A549 (cell line): ENCODE measurements around the gene CETP. TPM values are rescaled to one million over a fixed set of nuclear protein-coding genes. Genes with fewer than 3 reads are reported as not detected.

Experiments used
- ATAC-seq, 2 experiments: fragments of 200-7000 bp in 1 of 2; fragments of >200 bp in 1 of 2; cut with Nextera tagmentation in 1 of 2; cut with Tn5 transposase in 1 of 2; 3 replicates each; pipeline versions ENCODE4 v1.8.0 to v1.9.1; 2018 to 2020; ENCODE audit warnings: mild to moderate bottlenecking in 1 of 2, moderate library complexity in 1 of 2
- CTCF ChIA-PET: fragments of 300-600 bp; sonication (Branson Sonifier 250); formaldehyde crosslinking; extraction: SDS; loops from one replicate; lab custom pipeline; 2021; ENCODE audit warnings: antibody characterized with exemption, inconsistent platforms; lab: Yijun Ruan, JAX
- POLR2A ChIA-PET: fragments of 350-600 bp; formaldehyde crosslinking; extraction: SDS; loops from one replicate; lab custom pipeline; 2021; ENCODE audit warnings: antibody characterized with exemption, inconsistent platforms; lab: Yijun Ruan, JAX
- DNase-seq, 2 experiments: peaks; one replicate each; pipeline versions ENCODE4 v3.0.0 to v3.0.0-alpha.2; 2011 to 2016; ENCODE audit warnings: low read depth in 1 of 2, low spot score in 1 of 2
- FAIRE-seq: peaks from 2 replicates; lab custom pipeline; 2011; peaks lifted over from hg19 to GRCh38; lab: Jason Lieb, UNC
- H3K27ac ChIP-seq, 2 experiments: fragments of >200 bp; sonication (Bioruptor Twin); formaldehyde crosslinking; 3 replicates each; pipeline ENCODE4 v1.5.1; 2016 to 2017
- H3K4me1 ChIP-seq: fragments of >200 bp; sonication (Bioruptor Twin); formaldehyde crosslinking; 3 replicates; pipeline ENCODE4 v1.6.1; 2016
- H3K4me2 ChIP-seq: fragments of >200 bp; sonication (Bioruptor Twin); formaldehyde crosslinking; 3 replicates; pipeline ENCODE4 v1.6.1; 2016
- H3K4me3 ChIP-seq: fragments of >200 bp; sonication (Bioruptor Twin); formaldehyde crosslinking; 3 replicates; pipeline ENCODE4 v1.5.1; 2016
- H3K9me3 ChIP-seq: fragments of >200 bp; sonication (Bioruptor Twin); formaldehyde crosslinking; 3 replicates; pipeline ENCODE4 v1.6.1; 2016
- ATOH8 ChIP-seq: fragments of 250-450 bp; sonication (Bioruptor Pico); IDR thresholded peaks from 2 replicates; pipeline ENCODE4 v1.5.0; 2020; ENCODE audit warnings: low read depth, mild to moderate bottlenecking, moderate library complexity
- CBX2 ChIP-seq: fragments of 200-600 bp; sonication (generic); IDR thresholded peaks from 2 replicates; pipeline ENCODE4 v1.6.1; 2016; ENCODE audit warnings: low read depth, mild to moderate bottlenecking, borderline replicate concordance
- CEBPB ChIP-seq, 2 experiments: fragments of >200 bp in 1 of 2; sonication (Bioruptor Twin) in 1 of 2; formaldehyde crosslinking in 1 of 2; IDR thresholded peaks; 2 replicates each; pipeline ENCODE4 v1.6.1; 2012 to 2016
- EHF ChIP-seq: fragments of 250-450 bp; sonication (Bioruptor Pico); IDR thresholded peaks from 2 replicates; pipeline ENCODE4 v1.5.0; 2020; ENCODE audit warnings: mild to moderate bottlenecking
- EHMT2 ChIP-seq: fragments of 200-600 bp; sonication (generic); IDR thresholded peaks from 2 replicates; pipeline ENCODE4 v1.6.1; 2016; ENCODE audit warnings: antibody characterized with exemption, low read depth, mild to moderate bottlenecking, moderate library complexity
- FOSB ChIP-seq: fragments of 250-450 bp; sonication (Bioruptor Pico); IDR thresholded peaks from 2 replicates; pipeline ENCODE4 v1.5.0; 2020; ENCODE audit warnings: mild to moderate bottlenecking, moderate library complexity
- HOXA7 ChIP-seq: fragments of 250-450 bp; sonication (Bioruptor Pico); IDR thresholded peaks from 2 replicates; pipeline ENCODE4 v1.5.0; 2020; ENCODE audit warnings: mild to moderate bottlenecking, moderate library complexity
- HOXB13 ChIP-seq: fragments of 250-450 bp; sonication (Bioruptor Pico); IDR thresholded peaks from 2 replicates; pipeline ENCODE4 v1.5.0; 2020; ENCODE audit warnings: low read depth, mild to moderate bottlenecking, moderate library complexity
- MAFK ChIP-seq: fragments of 450-650 bp; IDR thresholded peaks from 2 replicates; pipeline ENCODE4 v1.6.1; 2014; ENCODE audit not compliant: partially characterized antibody
- NPAS2 ChIP-seq: fragments of 250-450 bp; sonication (Bioruptor Pico); IDR thresholded peaks from 2 replicates; pipeline ENCODE4 v1.8.0; 2022; ENCODE audit warnings: mild to moderate bottlenecking, moderate library complexity, borderline replicate concordance
- PHF8 ChIP-seq: fragments of 200-600 bp; sonication (generic); IDR thresholded peaks from 2 replicates; pipeline ENCODE4 v1.6.1; 2016; ENCODE audit warnings: low read depth, mild to moderate bottlenecking, antibody characterized with exemption, moderate library complexity, borderline replicate concordance
- RARB ChIP-seq: fragments of 250-450 bp; sonication (Bioruptor Pico); IDR thresholded peaks from 2 replicates; pipeline ENCODE4 v1.8.0; 2021; ENCODE audit warnings: mild to moderate bottlenecking, moderate library complexity
- RCOR1 ChIP-seq: fragments of 150-350 bp; IDR thresholded peaks from 2 replicates; pipeline ENCODE4 v1.6.1; 2014; ENCODE audit warnings: antibody characterized with exemption, low read length, low read depth
- REST ChIP-seq: fragments of 200-600 bp; sonication (generic); IDR thresholded peaks from 2 replicates; pipeline ENCODE4 v1.6.1; 2016; ENCODE audit warnings: antibody characterized with exemption, mild to moderate bottlenecking, moderate library complexity
- RFX5 ChIP-seq: fragments of 450-650 bp; IDR thresholded peaks from 2 replicates; pipeline ENCODE4 v1.7.1; 2014; ENCODE audit warnings: antibody characterized with exemption, mild to moderate bottlenecking, moderate library complexity
- RNF2 ChIP-seq: fragments of 200-600 bp; sonication (generic); IDR thresholded peaks from 2 replicates; pipeline ENCODE4 v1.6.1; 2016; ENCODE audit warnings: low read depth, mild to moderate bottlenecking, antibody characterized with exemption, moderate library complexity, borderline replicate concordance
- TP53 ChIP-seq: fragments of 250-450 bp; sonication (Bioruptor Pico); IDR thresholded peaks from 2 replicates; pipeline ENCODE4 v1.5.0; 2021; ENCODE audit warnings: mild to moderate bottlenecking, moderate library complexity
- ZNF302 ChIP-seq: fragments of 250-450 bp; sonication (Bioruptor Pico); IDR thresholded peaks from 2 replicates; pipeline ENCODE4 v1.9.0; 2021; ENCODE audit warnings: inconsistent platforms, mild to moderate bottlenecking, moderate library complexity
- ZSCAN20 ChIP-seq: fragments of 250-450 bp; sonication (Bioruptor Pico); IDR thresholded peaks from 2 replicates; pipeline ENCODE4 v1.8.0; 2022; ENCODE audit warnings: mild to moderate bottlenecking, moderate library complexity
- WGBS: methylation state at CpG from one replicate; pipeline ENCODE4 v1.1.6; 2017; ENCODE audit errors: missing lambda C conversion rate; 5-methylcytosine and 5-hydroxymethylcytosine counted together
- polyA plus RNA-seq, 4 experiments: library from polyadenylated mRNA; depleted of rRNA in 3 of 4; stranded (reverse); fragments of >200 nt; fragmentation: RNase III in 1 of 4; extraction: RNeasy Plus Mini Kit Qiagen cat#74134 plus additional on column Dnase treatment in 1 of 4; gene quantifications; 2 replicates in 3 of 4; 3 replicates in 1 of 4; pipeline ENCODE4 v1.2.3, GENCODE V29; 2011 to 2017
- TF ChIP-seq, protein P1 (sequence below): fragments of 250-450 bp; sonication (Bioruptor Pico); IDR thresholded peaks from 2 replicates; pipeline ENCODE4 v1.5.0; 2021; ENCODE audit warnings: mild to moderate bottlenecking, moderate library complexity, borderline replicate concordance

The CETP gene
- polyA plus RNA-seq, 2 of the 4 experiments (the other 2 are of a cell fraction): not detected

- FAIRE-seq (no peak), DNase-seq (no peak), ATAC-seq (no peak)
- H3K27ac ChIP-seq: no peak overlapping the region
- no peak for TF ChIP-seq FOSB
- TF ChIP-seq EHF: no peak
- TF ChIP-seq HOXB13 (CRISPR knock-in tag): no peak
- no peak overlapping the region for H3K4me3 ChIP-seq
- no peak overlapping the region for H3K4me2 ChIP-seq
- no peaks in the 10 kb centered on the region for H3K4me1 ChIP-seq
- CTCF ChIA-PET: no interaction called here
- POLR2A ChIA-PET: no interaction called here
- no peaks in the 10 kb centered on the region for H3K9me3 ChIP-seq
- 87% methylated on average over 9 of the region's 9 CpGs for WGBS
Observed at GRCh38 chr16:56923481-56924091, 38.2 kb upstream of the CETP start.

DNA sequence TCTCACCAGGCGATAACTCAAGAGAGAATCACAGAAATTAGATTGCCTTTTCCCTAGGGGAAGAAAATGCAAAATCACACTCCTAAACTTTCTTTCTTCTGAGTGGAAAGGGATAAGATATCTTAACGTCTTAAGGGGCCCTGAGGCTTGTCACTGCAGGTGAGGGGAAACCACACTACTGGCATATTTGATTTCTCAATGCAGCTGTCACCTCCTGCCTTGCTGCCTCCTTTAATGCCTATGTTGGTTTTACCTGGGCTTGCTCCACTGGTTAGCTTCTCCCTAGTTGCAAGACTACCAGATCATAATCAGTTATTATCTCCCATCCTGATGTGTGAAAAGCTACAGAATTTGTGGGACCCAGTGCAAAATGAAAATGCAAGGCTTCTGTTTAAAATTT, 34.3 kb upstream of the CETP start:
- Histone ChIP-seq H3K4me3 (no peak overlapping the region), H3K9me3 (no peaks in the 10 kb centered on the region), H3K27ac (no peak overlapping the region), H3K4me1 (peaks cover 7% of the 10 kb centered on the region), H3K4me2 (no peak overlapping the region)
- DNase-seq (no peak), ATAC-seq (no peak), FAIRE-seq (no peak)
- CTCF ChIA-PET: interaction anchor here (1.1 to 1.7 kb wide), 4 partner anchors 10 to 134 kb away, joined by 3 to 4 read pairs (median 4); no protein-coding TSS in a partner anchor
- 44% methylated on average over 2 of the region's 2 CpGs for WGBS
- TF ChIP-seq HOXA7 (CRISPR knock-in tag) (no peak), CEBPB (IDR thresholded peaks at IDR 0.05) (no peak), PHF8 (no peak), TP53 (CRISPR knock-in tag) (no peak), RNF2 (no peak), CBX2 (no peak), ZSCAN20 (CRISPR knock-in tag) (no peak), REST (no peak), RARB (CRISPR knock-in tag) (no peak), EHMT2 (no peak)
- POLR2A ChIA-PET: no interaction called here

DNA sequence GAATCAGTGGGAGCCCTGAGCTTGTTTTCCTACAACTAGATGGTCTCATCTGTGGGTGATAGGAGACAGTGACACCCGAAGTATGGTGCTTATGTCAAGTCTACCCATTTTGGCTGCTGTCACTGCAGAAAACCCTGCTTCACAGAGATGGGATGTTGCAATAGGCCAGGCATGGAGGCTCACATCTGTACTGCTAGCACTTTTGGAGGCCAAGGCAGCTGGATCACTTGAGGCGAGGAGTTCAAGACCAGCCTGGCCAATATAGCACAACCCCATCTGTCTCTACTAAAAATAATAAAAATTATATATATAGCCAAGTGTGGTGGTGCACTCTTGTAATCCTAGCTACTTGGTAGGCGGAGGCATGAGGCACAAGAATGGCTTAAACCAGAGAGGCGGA, 32.1 kb upstream of the CETP start:
- H3K4me1 ChIP-seq: peaks cover 18% of the 10 kb centered on the region
- ChIA-PET CTCF (interaction anchor here (0.7 to 0.9 kb wide), 2 partner anchors 13 to 136 kb away, joined by 3 read pairs; no protein-coding TSS in a partner anchor), POLR2A (interaction anchor here (0.7 kb wide), 1 partner anchor 329 kb away, joined by 3 read pairs; no protein-coding TSS in a partner anchor)
- DNase-seq (no peak), ATAC-seq (no peak), FAIRE-seq (no peak)
- H3K4me3 ChIP-seq: no peak overlapping the region
- H3K4me2 ChIP-seq: no peak overlapping the region
- H3K9me3 ChIP-seq: no peaks in the 10 kb centered on the region
- H3K27ac ChIP-seq: no peak overlapping the region
- 97% methylated on average over 4 of the region's 4 CpGs for whole genome bisulfite sequencing
- no peak for TF ChIP-seq CBX2
- TF ChIP-seq, all 56 proteins: peak for 0

- ChIA-PET CTCF (interaction anchor here (0.7 to 1.9 kb wide), 6 partner anchors 15 to 291 kb away, joined by 3 to 5 read pairs (median 3); no protein-coding TSS in a partner anchor), POLR2A (interaction anchor here (1.0 to 1.7 kb wide), 6 partner anchors 9 to 255 kb away, joined by 3 to 26 read pairs (median 4); partner anchors contain the start of genes PSME3IP1 and RSPRY1)
- H3K9me3 ChIP-seq: no peaks in the 10 kb centered on the region
- peak overlapping the region; percentile 94 to 95 for H3K27ac ChIP-seq
- H3K4me2 ChIP-seq: peak overlapping the region; percentile 83; the same call in 2 of the 3 replicates
- DNase-seq (no peak), ATAC-seq (no peak), FAIRE-seq (no peak)
- WGBS: 93% methylated on average over 15 of the region's 15 CpGs
- H3K4me3 ChIP-seq: no peak overlapping the region
- H3K4me1 ChIP-seq: peaks cover 28% of the 10 kb centered on the region
- TF ChIP-seq ATOH8 (CRISPR knock-in tag) (no peak), MAFK (no peak), RNF2 (no peak), CBX2 (no peak), TP53 (CRISPR knock-in tag) (no peak), RFX5 (no peak), NPAS2 (CRISPR knock-in tag) (no peak), ZNF302 (CRISPR knock-in tag) (no peak), RCOR1 (no peak), HOXB13 (CRISPR knock-in tag) (no peak)
- TF ChIP-seq, protein P1, sequence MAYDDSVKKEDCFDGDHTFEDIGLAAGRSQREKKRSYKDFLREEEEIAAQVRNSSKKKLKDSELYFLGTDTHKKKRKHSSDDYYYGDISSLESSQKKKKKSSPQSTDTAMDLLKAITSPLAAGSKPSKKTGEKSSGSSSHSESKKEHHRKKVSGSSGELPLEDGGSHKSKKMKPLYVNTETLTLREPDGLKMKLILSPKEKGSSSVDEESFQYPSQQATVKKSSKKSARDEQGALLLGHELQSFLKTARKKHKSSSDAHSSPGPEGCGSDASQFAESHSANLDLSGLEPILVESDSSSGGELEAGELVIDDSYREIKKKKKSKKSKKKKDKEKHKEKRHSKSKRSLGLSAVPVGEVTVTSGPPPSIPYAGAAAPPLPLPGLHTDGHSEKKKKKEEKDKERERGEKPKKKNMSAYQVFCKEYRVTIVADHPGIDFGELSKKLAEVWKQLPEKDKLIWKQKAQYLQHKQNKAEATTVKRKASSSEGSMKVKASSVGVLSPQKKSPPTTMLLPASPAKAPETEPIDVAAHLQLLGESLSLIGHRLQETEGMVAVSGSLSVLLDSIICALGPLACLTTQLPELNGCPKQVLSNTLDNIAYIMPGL (CRISPR knock-in tag): no peak
Observed at GRCh38 chr16:56930486-56931270, 31.1 kb upstream of the CETP start.
